ENCODE measurements around the gene FSTL4. TPM values are rescaled to one million over a fixed set of nuclear protein-coding genes. Genes with fewer than 3 reads are reported as not detected.

FSTL4 gene
- total and polyA plus RNA-seq, 2 experiments from 2014 or later, result 0.47 to 0.74 TPM

- H3K4me2 ChIP-seq, result no peak overlapping the region
- H3K27ac ChIP-seq, result no peak overlapping the region
- no peaks in the 10 kb centered on the region for H3K9me2 ChIP-seq (replicated peaks; ENCODE audit: insufficient read depth)
- DNase-seq (ENCODE audit: low spot score), result no peak
- H2AFZ ChIP-seq, result no peak overlapping the region
- no peaks in the 10 kb centered on the region for H3K27me3 ChIP-seq
- TF ChIP-seq, protein P1, sequence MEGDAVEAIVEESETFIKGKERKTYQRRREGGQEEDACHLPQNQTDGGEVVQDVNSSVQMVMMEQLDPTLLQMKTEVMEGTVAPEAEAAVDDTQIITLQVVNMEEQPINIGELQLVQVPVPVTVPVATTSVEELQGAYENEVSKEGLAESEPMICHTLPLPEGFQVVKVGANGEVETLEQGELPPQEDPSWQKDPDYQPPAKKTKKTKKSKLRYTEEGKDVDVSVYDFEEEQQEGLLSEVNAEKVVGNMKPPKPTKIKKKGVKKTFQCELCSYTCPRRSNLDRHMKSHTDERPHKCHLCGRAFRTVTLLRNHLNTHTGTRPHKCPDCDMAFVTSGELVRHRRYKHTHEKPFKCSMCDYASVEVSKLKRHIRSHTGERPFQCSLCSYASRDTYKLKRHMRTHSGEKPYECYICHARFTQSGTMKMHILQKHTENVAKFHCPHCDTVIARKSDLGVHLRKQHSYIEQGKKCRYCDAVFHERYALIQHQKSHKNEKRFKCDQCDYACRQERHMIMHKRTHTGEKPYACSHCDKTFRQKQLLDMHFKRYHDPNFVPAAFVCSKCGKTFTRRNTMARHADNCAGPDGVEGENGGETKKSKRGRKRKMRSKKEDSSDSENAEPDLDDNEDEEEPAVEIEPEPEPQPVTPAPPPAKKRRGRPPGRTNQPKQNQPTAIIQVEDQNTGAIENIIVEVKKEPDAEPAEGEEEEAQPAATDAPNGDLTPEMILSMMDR (IDR thresholded peaks at IDR 0.05; ENCODE audit: poor library complexity), result peak; percentile 15
- TF ChIP-seq EZH2phosphoT487 (IDR thresholded peaks at IDR 0.05; ENCODE audit: low read depth, severe bottlenecking, unreplicated experiment) (no peak), EZH2 (IDR thresholded peaks at IDR 0.05; ENCODE audit: borderline replicate concordance) (no peak)
- WGBS (ENCODE audit: low lambda C conversion rate, missing lambda C conversion rate), result 58% methylated on average over 6 of the region's 6 CpGs
- H4K20me1 ChIP-seq (ENCODE audit: insufficient read depth, poor library complexity, severe bottlenecking), result no peaks in the 10 kb centered on the region
- no peaks in the 10 kb centered on the region for H3K79me2 ChIP-seq
- H3K9me3 ChIP-seq (ENCODE audit: low read depth), result no peaks in the 10 kb centered on the region
- H3K4me1 ChIP-seq (ENCODE audit: insufficient read depth), result no peaks in the 10 kb centered on the region
- no peaks in the 10 kb centered on the region for H3K36me3 ChIP-seq (replicated peaks; ENCODE audit: insufficient read depth, low read depth)
- no peak overlapping the region for H3K4me3 ChIP-seq
Measured at GRCh38 chr5:133347039-133347438, 265.3 kb downstream of the FSTL4 start.

DNA sequence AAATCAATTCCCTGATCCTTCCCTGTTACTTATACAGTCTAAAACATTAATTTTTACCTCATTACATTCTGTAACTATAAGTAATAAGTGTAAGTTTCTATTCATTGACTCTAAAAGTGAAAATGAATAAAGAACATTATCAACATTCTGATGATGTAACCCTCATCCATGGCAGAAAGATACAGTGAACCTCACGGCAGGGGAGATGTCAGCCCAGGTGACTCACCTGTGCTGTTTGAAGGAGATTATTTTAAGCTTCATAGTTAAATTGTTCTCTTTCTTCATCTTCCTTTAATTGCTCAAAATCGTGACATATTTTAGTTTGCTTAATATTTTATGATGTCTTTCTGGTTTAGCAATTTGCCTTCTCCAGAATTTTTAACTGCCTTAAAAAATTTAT lies 268.1 kb downstream of the FSTL4 start:
- Histone ChIP-seq H3K9me2 (replicated peaks; ENCODE audit: insufficient read depth) (no peaks in the 10 kb centered on the region), H3K4me3 (no peak overlapping the region), H3K4me2 (no peak overlapping the region), H3K36me3 (replicated peaks; ENCODE audit: insufficient read depth, low read depth) (no peaks in the 10 kb centered on the region), H3K27ac (no peak overlapping the region), H4K20me1 (ENCODE audit: insufficient read depth, poor library complexity, severe bottlenecking) (no peaks in the 10 kb centered on the region), H3K9me3 (ENCODE audit: low read depth) (no peaks in the 10 kb centered on the region), H2AFZ (no peak overlapping the region), H3K79me2 (no peaks in the 10 kb centered on the region), H3K27me3 (no peaks in the 10 kb centered on the region), H3K4me1 (ENCODE audit: insufficient read depth) (peaks cover 4% of the 10 kb centered on the region)
- WGBS (ENCODE audit: low lambda C conversion rate, missing lambda C conversion rate), result 55% methylated on average over 2 of the region's 2 CpGs
- TF ChIP-seq, protein P1 (IDR thresholded peaks at IDR 0.05; ENCODE audit: poor library complexity), result no peak
- TF ChIP-seq EZH2phosphoT487 (IDR thresholded peaks at IDR 0.05; ENCODE audit: low read depth, severe bottlenecking, unreplicated experiment) (no peak), EZH2 (IDR thresholded peaks at IDR 0.05; ENCODE audit: borderline replicate concordance) (no peak)
- no peak for DNase-seq (ENCODE audit: low spot score)

- no peak overlapping the region for H3K27ac ChIP-seq
- 86% methylated on average over 8 of the region's 8 CpGs for whole genome bisulfite sequencing (ENCODE audit: low lambda C conversion rate, missing lambda C conversion rate)
- no peaks in the 10 kb centered on the region for H3K9me2 ChIP-seq (replicated peaks; ENCODE audit: insufficient read depth)
- TF ChIP-seq EZH2 (IDR thresholded peaks at IDR 0.05; ENCODE audit: borderline replicate concordance), result no peak
- TF ChIP-seq, protein P1 (IDR thresholded peaks at IDR 0.05; ENCODE audit: poor library complexity), result no peak
- TF ChIP-seq EZH2phosphoT487 (IDR thresholded peaks at IDR 0.05; ENCODE audit: low read depth, severe bottlenecking, unreplicated experiment), result no peak
- H2AFZ ChIP-seq, result no peak overlapping the region
- no peak overlapping the region for H3K4me2 ChIP-seq
- DNase-seq (ENCODE audit: low spot score), result no peak
- H4K20me1 ChIP-seq (ENCODE audit: insufficient read depth, poor library complexity, severe bottlenecking), result no peaks in the 10 kb centered on the region
- H3K9me3 ChIP-seq (ENCODE audit: low read depth), result no peaks in the 10 kb centered on the region
- peaks cover 4% of the 10 kb centered on the region for H3K4me1 ChIP-seq (ENCODE audit: insufficient read depth)
- H3K79me2 ChIP-seq, result no peaks in the 10 kb centered on the region
- H3K4me3 ChIP-seq, result no peak overlapping the region
- H3K27me3 ChIP-seq, result no peaks in the 10 kb centered on the region
- no peaks in the 10 kb centered on the region for H3K36me3 ChIP-seq (replicated peaks; ENCODE audit: insufficient read depth, low read depth)
Measured at GRCh38 chr5:133343196-133343595, 269.1 kb downstream of the FSTL4 start.
